Astrocyte (in vitro differentiated cells and primary cell): Measurements from ENCODE around the gene KIF5A. TPM values are rescaled to one million over a fixed set of nuclear protein-coding genes. Genes with fewer than 3 reads are reported as not detected.
A peak's percentile ranks its signal among the peaks of the same experiment; 100 is the strongest.

Experiments
- DNase-seq: peaks from one replicate; pipeline ENCODE4 v3.0.0-alpha.2; 2010; ENCODE audit warnings: low read depth
- FAIRE-seq: peaks from 2 replicates; lab custom pipeline; 2011; peaks lifted over from hg19 to GRCh38; lab: Jason Lieb, UNC
- H2AFZ ChIP-seq: 2 replicates; pipeline ENCODE4 v1.6.0; 2012; ENCODE audit warnings: low read depth, low read length, inconsistent platforms
- H3K27ac ChIP-seq: 2 replicates; pipeline ENCODE4 v1.5.1; 2011; ENCODE audit warnings: low read depth, low read length, inconsistent platforms
- H3K27me3 ChIP-seq: 2 replicates; pipeline ENCODE4 v1.6.0; 2011; ENCODE audit warnings: low read length, inconsistent platforms; ENCODE audit not compliant: insufficient read depth
- H3K36me3 ChIP-seq: 2 replicates; pipeline ENCODE4 v1.5.1; 2011; ENCODE audit warnings: low read length, inconsistent platforms; ENCODE audit not compliant: insufficient read depth
- H3K4me1 ChIP-seq: 2 replicates; pipeline ENCODE4 v1.5.1; 2011; ENCODE audit warnings: low read length, inconsistent platforms; ENCODE audit not compliant: insufficient read depth
- H3K4me2 ChIP-seq: 2 replicates; pipeline ENCODE4 v1.6.0; 2012; ENCODE audit warnings: low read length, inconsistent platforms
- H3K4me3 ChIP-seq: 2 replicates; pipeline ENCODE4 v1.5.1; 2011; ENCODE audit warnings: low read depth, mild to moderate bottlenecking, low read length, inconsistent platforms; ENCODE audit not compliant: insufficient read depth
- H3K79me2 ChIP-seq: 2 replicates; pipeline ENCODE4 v1.6.0; 2012; ENCODE audit warnings: mild to moderate bottlenecking, low read length, inconsistent platforms; ENCODE audit not compliant: insufficient read depth
- H3K9ac ChIP-seq: 2 replicates; pipeline ENCODE4 v1.6.0; 2012; ENCODE audit warnings: mild to moderate bottlenecking, low read length, inconsistent platforms
- H3K9me3 ChIP-seq: 2 replicates; pipeline ENCODE4 v1.5.1; 2012; ENCODE audit warnings: low read depth, mild to moderate bottlenecking, low read length, inconsistent platforms; ENCODE audit not compliant: insufficient read depth
- H4K20me1 ChIP-seq: 2 replicates; pipeline ENCODE4 v1.6.0; 2012; ENCODE audit warnings: low read length, inconsistent platforms; ENCODE audit not compliant: insufficient read depth
- H3K27ac Mint-ChIP-seq: one replicate; pipeline ENCODE4 v1.8.0; 2021; ENCODE audit warnings: mild to moderate bottlenecking, mixed read lengths; ENCODE audit not compliant: unreplicated experiment
- H3K27me3 Mint-ChIP-seq: one replicate; pipeline ENCODE4 v1.8.0; 2021; ENCODE audit warnings: low read depth, mixed read lengths; ENCODE audit not compliant: unreplicated experiment
- H3K36me3 Mint-ChIP-seq: one replicate; pipeline ENCODE4 v1.8.0; 2021; ENCODE audit warnings: low read depth, mixed read lengths; ENCODE audit not compliant: unreplicated experiment
- H3K4me1 Mint-ChIP-seq: one replicate; pipeline ENCODE4 v1.8.0; 2021; ENCODE audit warnings: low read depth, mixed read lengths; ENCODE audit not compliant: unreplicated experiment
- H3K4me3 Mint-ChIP-seq: one replicate; pipeline ENCODE4 v1.8.0; 2021; ENCODE audit warnings: mild to moderate bottlenecking, moderate library complexity, mixed read lengths; ENCODE audit not compliant: unreplicated experiment
- H3K9me3 Mint-ChIP-seq: one replicate; pipeline ENCODE4 v1.8.0; 2021; ENCODE audit warnings: mild to moderate bottlenecking, mixed read lengths; ENCODE audit not compliant: unreplicated experiment
- EZH2 ChIP-seq: IDR thresholded peaks from 2 replicates; pipeline ENCODE4 v1.6.1; 2012; ENCODE audit warnings: mild to moderate bottlenecking, low read length, inconsistent platforms; ENCODE audit not compliant: insufficient read depth
- total RNA-seq: library from RNA; stranded (reverse); gene quantifications from 2 replicates; pipeline ENCODE4 v1.2.1, GENCODE V29; 2021
- TF ChIP-seq, protein P1 (sequence below): IDR thresholded peaks from 2 replicates; pipeline ENCODE4 v1.5.1; 2011; ENCODE audit warnings: low read depth, mild to moderate bottlenecking, inconsistent platforms, low read length, moderate library complexity; ENCODE audit not compliant: insufficient read depth

KIF5A gene
- total RNA-seq, 1 donor from 2014 or later = 7.2 TPM

DNA sequence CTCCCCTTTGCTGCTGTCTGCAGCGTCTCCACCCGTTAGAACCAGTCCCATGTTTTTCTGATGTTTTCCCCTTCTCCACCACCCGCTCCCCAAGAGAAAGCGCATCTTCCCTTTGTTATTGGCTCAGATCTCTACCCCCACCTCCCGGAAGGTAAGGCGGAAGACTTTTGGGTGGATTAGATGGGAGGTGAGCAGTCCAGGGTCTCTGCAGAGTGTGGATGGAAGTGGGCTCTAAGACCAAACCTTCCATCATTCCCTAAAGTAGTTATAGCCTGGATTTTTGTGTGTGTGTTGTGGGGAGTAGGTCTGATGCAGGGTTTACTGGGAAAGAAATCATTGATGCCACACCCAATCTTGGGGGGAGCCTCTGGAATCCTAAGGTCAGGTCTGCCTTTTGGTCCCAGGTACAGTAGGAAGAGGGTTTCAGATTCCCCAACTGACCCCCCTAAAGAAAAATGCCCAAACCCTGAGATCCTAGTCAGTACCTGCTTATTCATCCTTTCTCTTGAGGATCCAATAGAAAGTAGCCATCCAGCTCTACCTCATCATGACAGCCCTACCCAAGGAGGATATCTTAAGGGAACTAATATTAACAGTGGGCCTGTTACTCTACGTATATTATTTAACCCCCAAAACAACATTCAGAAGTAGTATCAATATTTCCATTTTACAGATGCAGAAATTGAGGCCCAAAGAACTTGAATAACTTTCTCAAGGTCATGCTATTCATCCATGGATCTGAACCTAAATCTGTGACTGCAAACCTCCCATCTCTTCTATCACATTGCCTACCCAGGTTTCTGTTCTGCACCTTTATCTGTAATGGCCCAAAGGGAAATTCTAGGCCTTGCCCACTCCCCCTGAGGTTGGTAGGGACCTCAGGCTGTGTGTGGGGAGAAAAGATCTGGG is 1.1 kb downstream of the KIF5A start:
- peak overlapping the region; percentile 69 for H3K4me3 ChIP-seq
- peak overlapping the region; percentile 72 for H3K9ac ChIP-seq
- peaks cover 22% of the 10 kb centered on the region for H3K4me1 ChIP-seq
- H3K36me3 ChIP-seq = no peaks in the 10 kb centered on the region
- FAIRE-seq (no peak), DNase-seq (no peak)
- H3K36me3 Mint-ChIP-seq = peaks cover 6% of the 10 kb centered on the region
- peak overlapping the region; percentile 31 for H3K27ac Mint-ChIP-seq
- no peak overlapping the region for H3K27ac ChIP-seq
- H2AFZ ChIP-seq = peak overlapping the region; percentile 50
- peaks cover 3% of the 10 kb centered on the region for H3K9me3 Mint-ChIP-seq
- H4K20me1 ChIP-seq = peaks cover 12% of the 10 kb centered on the region
- peak overlapping the region; percentile 93 for H3K4me2 ChIP-seq
- H3K4me3 Mint-ChIP-seq = peak overlapping the region; percentile 86
- peaks cover 11% of the 10 kb centered on the region for H3K27me3 Mint-ChIP-seq
- no peaks in the 10 kb centered on the region for H3K9me3 ChIP-seq
- peaks cover 10% of the 10 kb centered on the region for H3K27me3 ChIP-seq
- peaks cover 12% of the 10 kb centered on the region for H3K79me2 ChIP-seq
- TF ChIP-seq EZH2 = no peak
- TF ChIP-seq, protein P1, sequence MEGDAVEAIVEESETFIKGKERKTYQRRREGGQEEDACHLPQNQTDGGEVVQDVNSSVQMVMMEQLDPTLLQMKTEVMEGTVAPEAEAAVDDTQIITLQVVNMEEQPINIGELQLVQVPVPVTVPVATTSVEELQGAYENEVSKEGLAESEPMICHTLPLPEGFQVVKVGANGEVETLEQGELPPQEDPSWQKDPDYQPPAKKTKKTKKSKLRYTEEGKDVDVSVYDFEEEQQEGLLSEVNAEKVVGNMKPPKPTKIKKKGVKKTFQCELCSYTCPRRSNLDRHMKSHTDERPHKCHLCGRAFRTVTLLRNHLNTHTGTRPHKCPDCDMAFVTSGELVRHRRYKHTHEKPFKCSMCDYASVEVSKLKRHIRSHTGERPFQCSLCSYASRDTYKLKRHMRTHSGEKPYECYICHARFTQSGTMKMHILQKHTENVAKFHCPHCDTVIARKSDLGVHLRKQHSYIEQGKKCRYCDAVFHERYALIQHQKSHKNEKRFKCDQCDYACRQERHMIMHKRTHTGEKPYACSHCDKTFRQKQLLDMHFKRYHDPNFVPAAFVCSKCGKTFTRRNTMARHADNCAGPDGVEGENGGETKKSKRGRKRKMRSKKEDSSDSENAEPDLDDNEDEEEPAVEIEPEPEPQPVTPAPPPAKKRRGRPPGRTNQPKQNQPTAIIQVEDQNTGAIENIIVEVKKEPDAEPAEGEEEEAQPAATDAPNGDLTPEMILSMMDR = no peak
- H3K4me1 Mint-ChIP-seq = peaks cover 31% of the 10 kb centered on the region

DNA sequence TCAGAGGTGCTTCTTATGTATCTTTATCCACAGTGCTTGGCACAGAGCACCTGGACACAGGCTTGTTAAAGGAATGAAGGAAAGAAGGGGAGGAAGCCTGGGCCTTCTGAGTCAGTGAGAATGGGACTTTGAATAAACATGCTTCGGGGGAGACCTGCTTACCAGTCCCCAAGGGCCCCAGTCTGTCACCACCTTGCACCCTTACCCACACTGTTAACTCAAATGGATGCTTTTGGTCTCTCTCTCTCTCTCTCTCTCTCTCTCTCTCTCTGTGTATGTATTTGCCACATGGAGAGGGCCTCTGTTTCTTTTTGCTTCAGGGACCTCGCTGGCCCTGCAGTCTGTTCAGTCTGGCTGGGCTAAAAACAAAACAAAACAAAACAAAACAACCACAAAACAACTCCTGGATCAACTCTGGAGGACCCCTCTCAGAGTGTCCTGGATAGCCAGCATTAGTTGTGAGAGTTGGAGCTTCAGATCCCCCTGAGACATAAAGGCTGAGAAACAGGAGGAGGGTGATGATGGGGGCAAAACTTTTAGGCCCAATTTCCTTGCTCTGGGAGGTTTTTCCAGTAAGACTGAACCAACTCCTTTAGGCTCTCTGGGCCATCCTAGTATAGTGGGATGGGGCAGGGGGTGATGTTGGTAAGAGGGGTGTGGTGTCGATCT is 1.9 kb downstream of the KIF5A start:
- H3K4me3 ChIP-seq = no peak overlapping the region
- no peaks in the 10 kb centered on the region for H3K9me3 ChIP-seq
- Mint-ChIP-seq H3K4me3 (peak overlapping the region; percentile 86), H3K27ac (no peak overlapping the region), H3K36me3 (peaks cover 3% of the 10 kb centered on the region), H3K9me3 (peaks cover 3% of the 10 kb centered on the region), H3K4me1 (peaks cover 28% of the 10 kb centered on the region), H3K27me3 (peaks cover 11% of the 10 kb centered on the region)
- TF ChIP-seq, protein P1 = no peak
- TF ChIP-seq EZH2 = no peak
- H3K27ac ChIP-seq = no peak overlapping the region
- H3K27me3 ChIP-seq = peaks cover 10% of the 10 kb centered on the region
- H4K20me1 ChIP-seq = peaks cover 7% of the 10 kb centered on the region
- no peak for DNase-seq
- peak overlapping the region; percentile 69 for H3K4me2 ChIP-seq
- H3K4me1 ChIP-seq = peaks cover 17% of the 10 kb centered on the region
- H3K9ac ChIP-seq = no peak overlapping the region
- H3K36me3 ChIP-seq = no peaks in the 10 kb centered on the region
- FAIRE-seq = no peak
- H3K79me2 ChIP-seq = peaks cover 3% of the 10 kb centered on the region
- no peak overlapping the region for H2AFZ ChIP-seq
